ENCODE data around the gene TMCO2.

TMCO2 gene

DNA sequence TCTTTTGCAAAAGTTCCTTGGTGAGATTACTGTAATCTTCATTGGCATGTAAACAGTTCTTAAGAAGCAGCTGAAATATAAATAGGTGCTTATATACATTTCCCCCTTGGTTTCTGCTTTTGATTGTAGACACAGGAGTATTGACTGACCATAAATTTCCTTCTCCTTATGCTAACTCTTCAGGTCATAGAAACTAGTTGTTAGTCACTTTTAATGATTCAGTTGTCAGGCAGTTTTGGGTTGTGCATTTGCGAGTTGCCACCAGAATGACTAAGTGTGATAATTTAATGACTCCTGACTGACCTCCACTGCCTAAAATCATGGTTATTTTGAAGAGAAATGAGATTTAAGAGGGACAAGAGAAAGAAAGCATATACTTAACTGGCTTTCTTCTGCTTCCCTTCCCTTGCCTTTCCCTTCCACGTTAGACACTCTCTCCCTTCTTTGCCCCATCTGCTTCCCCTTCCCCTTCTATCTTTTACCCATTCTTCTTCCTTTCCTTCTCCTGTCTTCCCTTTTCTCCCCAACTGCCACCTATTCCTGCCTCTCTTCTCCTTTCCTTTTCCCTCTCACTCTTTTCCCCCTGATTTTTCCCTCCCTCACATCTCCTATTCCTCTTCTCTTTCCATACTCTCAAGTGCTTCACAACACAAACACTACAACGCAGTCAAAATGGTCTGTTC lies 22.6 kb downstream of the TMCO2 start:
- no peak overlapping the region for H3K27ac ChIP-seq (ENCODE audit: low read length)
- TF ChIP-seq, protein P1, sequence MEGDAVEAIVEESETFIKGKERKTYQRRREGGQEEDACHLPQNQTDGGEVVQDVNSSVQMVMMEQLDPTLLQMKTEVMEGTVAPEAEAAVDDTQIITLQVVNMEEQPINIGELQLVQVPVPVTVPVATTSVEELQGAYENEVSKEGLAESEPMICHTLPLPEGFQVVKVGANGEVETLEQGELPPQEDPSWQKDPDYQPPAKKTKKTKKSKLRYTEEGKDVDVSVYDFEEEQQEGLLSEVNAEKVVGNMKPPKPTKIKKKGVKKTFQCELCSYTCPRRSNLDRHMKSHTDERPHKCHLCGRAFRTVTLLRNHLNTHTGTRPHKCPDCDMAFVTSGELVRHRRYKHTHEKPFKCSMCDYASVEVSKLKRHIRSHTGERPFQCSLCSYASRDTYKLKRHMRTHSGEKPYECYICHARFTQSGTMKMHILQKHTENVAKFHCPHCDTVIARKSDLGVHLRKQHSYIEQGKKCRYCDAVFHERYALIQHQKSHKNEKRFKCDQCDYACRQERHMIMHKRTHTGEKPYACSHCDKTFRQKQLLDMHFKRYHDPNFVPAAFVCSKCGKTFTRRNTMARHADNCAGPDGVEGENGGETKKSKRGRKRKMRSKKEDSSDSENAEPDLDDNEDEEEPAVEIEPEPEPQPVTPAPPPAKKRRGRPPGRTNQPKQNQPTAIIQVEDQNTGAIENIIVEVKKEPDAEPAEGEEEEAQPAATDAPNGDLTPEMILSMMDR (IDR thresholded peaks at IDR 0.05; ENCODE audit: borderline replicate concordance, extremely low read depth, low read length, poor library complexity, severe bottlenecking) = no peak
- no peak for TF ChIP-seq EZH2 (IDR thresholded peaks at IDR 0.05; ENCODE audit: borderline replicate concordance, low read depth, low read length, severe bottlenecking)
- no peak overlapping the region for H3K9ac ChIP-seq (ENCODE audit: low read depth, low read length)
- no peaks in the 10 kb centered on the region for H3K27me3 ChIP-seq (ENCODE audit: insufficient read depth, low read length, poor library complexity)
- ATAC-seq (ENCODE audit: insufficient read depth, low read depth) (no peak), DNase-seq (no peak)
- H3K4me1 ChIP-seq (ENCODE audit: insufficient read depth, low read length) = no peaks in the 10 kb centered on the region
- no peaks in the 10 kb centered on the region for H3K9me3 ChIP-seq (ENCODE audit: insufficient read depth, low read length, severe bottlenecking)
- no peak overlapping the region for H3K4me2 ChIP-seq (ENCODE audit: insufficient read depth, low read length)
- no peak overlapping the region for H2AFZ ChIP-seq (ENCODE audit: low read depth, low read length)
- no peaks in the 10 kb centered on the region; the same call in 1 of the 2 replicates for H4K20me1 ChIP-seq (ENCODE audit: insufficient read depth, low read length)
- no peak overlapping the region for H3K4me3 ChIP-seq (ENCODE audit: low read depth in 1 of 2, low read length in 2 of 2)
- peaks cover 16% of the 10 kb centered on the region; the same call in 1 of the 2 replicates for H3K79me2 ChIP-seq (ENCODE audit: insufficient read depth, low read length)
- H3K36me3 ChIP-seq (ENCODE audit: insufficient read depth, low read length) = peaks cover 89% of the 10 kb centered on the region

DNA sequence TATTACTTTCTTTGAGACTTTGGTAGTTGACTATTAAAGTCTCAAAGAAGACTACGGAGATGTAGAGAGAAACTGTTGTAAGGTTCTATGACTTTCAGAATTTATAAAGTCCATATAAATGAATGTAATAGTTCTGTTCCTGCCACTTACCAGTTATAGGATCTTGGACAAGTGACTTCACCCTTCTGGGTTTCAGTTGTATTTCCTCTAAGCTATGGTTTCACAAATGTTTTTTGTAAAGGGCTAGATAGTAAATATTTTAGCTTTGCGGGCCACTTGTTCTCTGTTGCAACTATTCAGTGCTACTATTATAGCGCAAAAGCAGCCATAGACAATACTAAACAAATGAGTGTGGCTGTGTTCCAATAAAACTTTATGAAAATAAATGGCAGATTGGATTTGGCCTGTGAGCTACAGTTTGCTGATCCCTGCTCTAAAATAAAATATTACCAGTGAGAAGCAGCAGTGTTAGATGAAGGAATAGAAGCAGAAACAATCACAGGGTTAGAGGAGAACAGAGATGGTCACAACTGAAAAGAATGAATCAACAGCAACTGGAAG lies 25.0 kb downstream of the TMCO2 start:
- no peaks in the 10 kb centered on the region for H3K4me1 ChIP-seq (ENCODE audit: insufficient read depth, low read length)
- H4K20me1 ChIP-seq (ENCODE audit: insufficient read depth, low read length) = no peaks in the 10 kb centered on the region; the same call in 1 of the 2 replicates
- H3K36me3 ChIP-seq (ENCODE audit: insufficient read depth, low read length) = peaks cover 79% of the 10 kb centered on the region
- 0 out of 2 replicates have a peak, but pooled peaks cover 3% of the 10 kb centered on the region for H3K79me2 ChIP-seq (ENCODE audit: insufficient read depth, low read length)
- H3K9ac ChIP-seq (ENCODE audit: low read depth, low read length) = no peak overlapping the region
- ATAC-seq (ENCODE audit: insufficient read depth, low read depth) = no peak
- DNase-seq = no peak
- H3K9me3 ChIP-seq (ENCODE audit: insufficient read depth, low read length, severe bottlenecking) = no peaks in the 10 kb centered on the region
- no peak overlapping the region for H3K4me2 ChIP-seq (ENCODE audit: insufficient read depth, low read length)
- H2AFZ ChIP-seq (ENCODE audit: low read depth, low read length) = no peak overlapping the region
- no peaks in the 10 kb centered on the region for H3K27me3 ChIP-seq (ENCODE audit: insufficient read depth, low read length, poor library complexity)
- TF ChIP-seq EZH2 (IDR thresholded peaks at IDR 0.05; ENCODE audit: borderline replicate concordance, low read depth, low read length, severe bottlenecking) = no peak
- TF ChIP-seq, protein P1 (IDR thresholded peaks at IDR 0.05; ENCODE audit: borderline replicate concordance, extremely low read depth, low read length, poor library complexity, severe bottlenecking) = no peak
- no peak overlapping the region for H3K4me3 ChIP-seq (ENCODE audit: low read depth in 1 of 2, low read length in 2 of 2)
- no peak overlapping the region for H3K27ac ChIP-seq (ENCODE audit: low read length)

DNA sequence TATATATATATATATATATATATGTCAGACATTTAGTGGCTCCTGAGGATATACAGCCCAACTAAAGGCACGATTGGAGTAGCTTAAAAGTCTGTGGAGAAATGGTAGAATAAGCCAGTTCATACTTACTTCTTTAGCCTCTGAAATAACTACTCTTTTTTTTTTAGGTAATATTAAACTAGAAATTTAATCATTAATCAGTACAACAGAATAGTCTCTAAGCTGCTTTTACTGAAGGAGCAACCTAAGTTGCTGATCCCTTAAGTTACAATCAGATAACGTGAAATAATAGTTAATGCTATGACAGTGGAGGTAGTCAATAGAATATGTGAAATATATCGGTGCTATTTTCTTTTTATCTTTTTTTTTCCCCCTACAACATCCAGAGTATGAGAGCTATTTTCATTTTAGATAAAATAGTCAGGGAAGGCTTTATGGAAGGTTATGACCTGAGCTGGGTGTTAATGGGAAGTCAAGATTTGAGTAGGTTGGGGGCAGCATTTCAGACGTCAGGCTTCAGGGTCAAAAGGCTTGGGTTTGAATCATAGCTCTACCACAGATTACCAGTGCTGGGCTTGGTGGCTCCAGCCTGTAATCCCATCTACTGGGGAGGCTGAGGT lies 25.9 kb downstream of the TMCO2 start:
- Histone ChIP-seq H3K4me1 (ENCODE audit: insufficient read depth, low read length) (no peaks in the 10 kb centered on the region), H3K9ac (ENCODE audit: low read depth, low read length) (no peak overlapping the region), H3K27me3 (ENCODE audit: insufficient read depth, low read length, poor library complexity) (no peaks in the 10 kb centered on the region), H3K36me3 (ENCODE audit: insufficient read depth, low read length) (peaks cover 71% of the 10 kb centered on the region), H2AFZ (ENCODE audit: low read depth, low read length) (no peak overlapping the region), H3K79me2 (ENCODE audit: insufficient read depth, low read length) (0 out of 2 replicates have a peak, but pooled peaks cover 3% of the 10 kb centered on the region), H3K27ac (ENCODE audit: low read length) (no peak overlapping the region), H3K9me3 (ENCODE audit: insufficient read depth, low read length, severe bottlenecking) (no peaks in the 10 kb centered on the region), H3K4me2 (ENCODE audit: insufficient read depth, low read length) (no peak overlapping the region), H4K20me1 (ENCODE audit: insufficient read depth, low read length) (no peaks in the 10 kb centered on the region; the same call in 1 of the 2 replicates), H3K4me3 (ENCODE audit: low read depth in 1 of 2, low read length in 2 of 2) (no peak overlapping the region)
- no peak for DNase-seq
- TF ChIP-seq, protein P1 (IDR thresholded peaks at IDR 0.05; ENCODE audit: borderline replicate concordance, extremely low read depth, low read length, poor library complexity, severe bottlenecking) = no peak
- TF ChIP-seq EZH2 (IDR thresholded peaks at IDR 0.05; ENCODE audit: borderline replicate concordance, low read depth, low read length, severe bottlenecking) = no peak
- ATAC-seq (ENCODE audit: insufficient read depth, low read depth) = no peak
